K562 (cell line): Measurements from ENCODE around the gene RERE.

ENCODE experiments used
- BRD9 ChIP-seq: fragments of 450-650 bp; IDR thresholded peaks from 2 replicates; pipeline ENCODE4 v1.6.1; 2018; ENCODE audit warnings: low read depth; ENCODE audit not compliant: partially characterized antibody
- CBFB ChIP-seq: sonication (generic); formaldehyde crosslinking; IDR thresholded peaks from 2 replicates; pipeline ENCODE4 v1.4.0; 2020; ENCODE audit warnings: mild to moderate bottlenecking, missing genetic modification reagents
- CCAR2 ChIP-seq: fragments of 200-400 bp; formaldehyde crosslinking; IDR thresholded peaks from 2 replicates; pipeline ENCODE4 v1.6.1; 2017; ENCODE audit warnings: mild to moderate bottlenecking, low read depth, low read length
- KDM2B ChIP-seq: fragments of 250-450 bp; sonication (Bioruptor Pico); IDR thresholded peaks from 2 replicates; pipeline ENCODE4 v1.8.0; 2021; ENCODE audit warnings: mild to moderate bottlenecking, moderate library complexity
- MAX ChIP-seq: sonication (generic); formaldehyde crosslinking; IDR thresholded peaks from 2 replicates; pipeline ENCODE4 v1.9.0; 2022; ENCODE audit warnings: mild to moderate bottlenecking, missing genetic modification reagents
- MTA3 ChIP-seq: fragments of 450-650 bp; formaldehyde crosslinking; IDR thresholded peaks from 2 replicates; pipeline ENCODE4 v1.6.1; 2017; ENCODE audit warnings: mild to moderate bottlenecking, borderline replicate concordance
- NR2C2 ChIP-seq, 2 experiments: fragments of 200-800 bp in 1 of 2; sonication (Bioruptor generic) in 1 of 2; sonication (generic) in 1 of 2; formaldehyde crosslinking in 1 of 2; IDR thresholded peaks; 2 replicates each; pipeline versions ENCODE4 v1.6.1 to v1.8.0; 2016 to 2022; ENCODE audit warnings: mild to moderate bottlenecking in 1 of 2, missing compliant biosample characterization in 1 of 2, missing genetic modification characterization in 1 of 2, missing genetic modification reagents in 1 of 2
- POLR2AphosphoS5 ChIP-seq: IDR thresholded peaks from 2 replicates; pipeline ENCODE4 v1.6.1; 2011; ENCODE audit warnings: mild to moderate bottlenecking, low read depth, low read length, moderate library complexity; ENCODE audit not compliant: control insufficient read depth, insufficient read depth
- PTRF ChIP-seq: fragments of 450-650 bp; IDR thresholded peaks from 2 replicates; pipeline ENCODE4 v1.6.1; 2016; ENCODE audit warnings: mild to moderate bottlenecking, missing genetic modification characterization, missing compliant biosample characterization
- TAF1 ChIP-seq: IDR thresholded peaks from 2 replicates; pipeline ENCODE4 v1.6.1; 2011; ENCODE audit warnings: mild to moderate bottlenecking, low read length, moderate library complexity; ENCODE audit not compliant: insufficient read depth, control insufficient read depth, severe bottlenecking; ENCODE audit errors: extremely low read depth
- ZNF23 ChIP-seq: fragments of 250-450 bp; sonication (Bioruptor Pico); IDR thresholded peaks from 2 replicates; pipeline ENCODE4 v1.4.0; 2020; ENCODE audit warnings: mild to moderate bottlenecking
- ZNF354B ChIP-seq: fragments of 250-450 bp; sonication (Bioruptor Pico); IDR thresholded peaks from 2 replicates; pipeline ENCODE4 v1.4.0; 2020

GRCh38 chr1:8465013-8465412, 352.4 kb downstream of the RERE start:
- TF ChIP-seq NR2C2 (CRISPR knock-in tag; IDR thresholded peaks at IDR 0.05) (no peak), NR2C2 (tag; IDR thresholded peaks at IDR 0.05) (no peak), BRD9 (no peak), CBFB (CRISPR knock-in tag) (no peak), ZNF23 (CRISPR knock-in tag) (no peak), KDM2B (no peak), POLR2AphosphoS5 (no peak), MAX (CRISPR knock-in tag) (no peak), CCAR2 (no peak), PTRF (tag) (no peak), ZNF354B (CRISPR knock-in tag) (no peak), TAF1 (no peak), MTA3 (no peak)
